HepG2 (cell line): Measurements from ENCODE around the gene GALR2. TPM values are rescaled to one million over a fixed set of nuclear protein-coding genes. Genes with fewer than 3 reads are reported as not detected.

Experiments
- AKAP8 ChIP-seq: sonication (generic); formaldehyde crosslinking; IDR thresholded peaks from 2 replicates; pipeline ENCODE4 v1.5.1; 2020; ENCODE audit warnings: mild to moderate bottlenecking, missing genetic modification reagents
- HOXA3 ChIP-seq: sonication (generic); formaldehyde crosslinking; IDR thresholded peaks from 2 replicates; pipeline ENCODE4 v1.5.0; 2020; ENCODE audit warnings: missing genetic modification reagents
- KDM2A ChIP-seq: sonication (generic); formaldehyde crosslinking; IDR thresholded peaks from 2 replicates; pipeline ENCODE4 v1.4.0; 2020; ENCODE audit warnings: low read depth, missing genetic modification reagents, borderline replicate concordance
- KDM3A ChIP-seq: IDR thresholded peaks from 2 replicates; pipeline ENCODE4 v1.6.1; 2018; ENCODE audit warnings: low read depth, missing compliant biosample characterization
- NONO ChIP-seq, 2 experiments: fragments of 450-650 bp in 1 of 2; sonication (generic) in 1 of 2; formaldehyde crosslinking in 1 of 2; IDR thresholded peaks in 1 of 2; conservative IDR thresholded peaks in 1 of 2; 2 replicates each; pipeline versions ENCODE4 v1.6.1 to v1.8.0; 2017 to 2022; ENCODE audit warnings: mild to moderate bottlenecking in 1 of 2, missing genetic modification reagents in 1 of 2, moderate library complexity in 1 of 2
- POLR2AphosphoS5 ChIP-seq: IDR thresholded peaks from 2 replicates; pipeline ENCODE4 v1.6.1; 2012; ENCODE audit warnings: low read depth, low read length
- PRMT3 ChIP-seq: sonication (generic); formaldehyde crosslinking; IDR thresholded peaks from 2 replicates; pipeline ENCODE4 v1.8.1; 2022; ENCODE audit warnings: low read depth, mild to moderate bottlenecking, moderate library complexity, missing genetic modification reagents, borderline replicate concordance
- RBM22 ChIP-seq: fragments of 200-400 bp; formaldehyde crosslinking; optimal IDR thresholded peaks from 2 replicates; pipeline ENCODE3; 2017; ENCODE audit warnings: mild to moderate bottlenecking, low read length, moderate library complexity
- RBM39 ChIP-seq: fragments of 200-400 bp; formaldehyde crosslinking; IDR thresholded peaks from one replicate; pipeline ENCODE4 v1.6.1; 2018; ENCODE audit warnings: antibody characterized with exemption, mild to moderate bottlenecking, low read depth, low read length; ENCODE audit not compliant: poor library complexity, severe bottlenecking
- SALL1 ChIP-seq: sonication (generic); formaldehyde crosslinking; IDR thresholded peaks from 2 replicates; pipeline ENCODE4 v1.8.0; 2022; ENCODE audit warnings: mild to moderate bottlenecking, missing genetic modification reagents
- SALL2 ChIP-seq: sonication (generic); formaldehyde crosslinking; IDR thresholded peaks from 2 replicates; pipeline ENCODE4 v1.8.1; 2023; ENCODE audit warnings: mild to moderate bottlenecking, missing genetic modification reagents, inconsistent platforms
- SIN3A ChIP-seq: IDR thresholded peaks from 2 replicates; pipeline ENCODE4 v1.6.1; 2011; ENCODE audit warnings: low read depth, mild to moderate bottlenecking, control low read depth, low read length, borderline replicate concordance
- SIX1 ChIP-seq: sonication (generic); formaldehyde crosslinking; IDR thresholded peaks from 2 replicates; pipeline ENCODE4 v1.4.0; 2020; ENCODE audit warnings: missing genetic modification reagents, borderline replicate concordance
- SKI ChIP-seq: fragments of 450-650 bp; IDR thresholded peaks from one replicate; pipeline ENCODE4 v1.6.1; 2018; ENCODE audit warnings: mild to moderate bottlenecking; ENCODE audit not compliant: partially characterized antibody
- SRSF1 ChIP-seq: fragments of 200-400 bp; formaldehyde crosslinking; optimal IDR thresholded peaks from 2 replicates; pipeline ENCODE3; 2017; ENCODE audit warnings: mild to moderate bottlenecking, low read depth, low read length, moderate library complexity
- TAF1 ChIP-seq: sonication (generic); formaldehyde crosslinking; IDR thresholded peaks from 2 replicates; pipeline ENCODE4 v1.4.0; 2020; ENCODE audit warnings: missing genetic modification reagents
- TBX3 ChIP-seq: fragments of 450-650 bp; IDR thresholded peaks from 2 replicates; pipeline ENCODE4 v1.6.1; 2017; ENCODE audit warnings: antibody characterized with exemption, mild to moderate bottlenecking, inconsistent platforms, borderline replicate concordance
- TEAD2 ChIP-seq: sonication (generic); formaldehyde crosslinking; IDR thresholded peaks from 2 replicates; pipeline ENCODE4 v1.9.0; 2021; ENCODE audit warnings: missing genetic modification reagents
- TP53 ChIP-seq: sonication (generic); formaldehyde crosslinking; conservative IDR thresholded peaks from 2 replicates; pipeline ENCODE4 v1.4.0; 2020; ENCODE audit warnings: missing genetic modification reagents
- ZNF296 ChIP-seq: sonication (generic); formaldehyde crosslinking; conservative IDR thresholded peaks from 2 replicates; pipeline ENCODE4 v1.5.0; 2020; ENCODE audit warnings: mild to moderate bottlenecking, missing genetic modification reagents
- ZNF318 ChIP-seq: sonication (generic); formaldehyde crosslinking; IDR thresholded peaks from 2 replicates; pipeline ENCODE4 v1.4.0; 2020; ENCODE audit warnings: mild to moderate bottlenecking, missing genetic modification reagents
- ZNF83 ChIP-seq: sonication (generic); formaldehyde crosslinking; IDR thresholded peaks from 2 replicates; pipeline ENCODE4 v1.4.0; 2020; ENCODE audit warnings: missing genetic modification reagents, mild to moderate bottlenecking, borderline replicate concordance
- polyA plus RNA-seq, 8 experiments: library from polyadenylated mRNA; depleted of rRNA in 3 of 8; stranded (reverse) in 7 of 8; unstranded in 1 of 8; fragments of >200 nt; fragmentation: Illumina TruSeq in 4 of 8; extraction: Trizol in 4 of 8; gene quantifications; 2 replicates each; pipeline versions ENCODE4 v1.2.1 to v1.2.3, GENCODE V29; 2011 to 2016; ENCODE audit warnings: low read depth in 4 of 8, missing spikeins in 1 of 8, mixed read lengths in 1 of 8; ENCODE audit not compliant: insufficient read depth in 1 of 8
- total RNA-seq, 5 experiments: library from RNA; depleted of rRNA; stranded (reverse); fragments of >200 nt; fragmentation: Illumina TruSeq; extraction: Trizol; gene quantifications; 2 replicates each; pipeline ENCODE4 v1.2.3, GENCODE V29; 2016; ENCODE audit warnings: low read depth in 1 of 5

The GALR2 gene
- total and polyA plus RNA-seq, 2 of the 13 experiments (the other 11 are each of a cell fraction or from before 2014, with no cell fraction given) = 0.48 to 0.58 TPM

- TF ChIP-seq ZNF318 (CRISPR knock-in tag) (0 out of 2 replicates have a peak, but pooled peaks have one; percentile 28), PRMT3 (CRISPR knock-in tag) (0 out of 2 replicates have a peak, but pooled peaks have one; percentile 63), POLR2AphosphoS5 (peak; percentile 12; the same call in 1 of the 2 replicates), AKAP8 (CRISPR knock-in tag) (peak; percentile 25), TP53 (CRISPR knock-in tag) (no peak), TAF1 (CRISPR knock-in tag) (no peak), SRSF1 (peak; percentile 30), HOXA3 (0 out of 2 replicates have a peak, but pooled peaks have one; percentile 5), ZNF83 (CRISPR knock-in tag) (no peak), SALL1 (CRISPR knock-in tag) (no peak), KDM3A (0 out of 2 replicates have a peak, but pooled peaks have one; percentile 6), TEAD2 (CRISPR knock-in tag) (no peak), ZNF296 (CRISPR knock-in tag) (0 out of 2 replicates have a peak, but pooled peaks have one; percentile 28), RBM22 (peak; percentile 41), SALL2 (CRISPR knock-in tag) (no peak), SIX1 (CRISPR knock-in tag) (no peak), KDM2A (CRISPR knock-in tag) (peak; percentile 73), RBM39 (peak; percentile 24), TBX3 (no peak), SIN3A (no peak), SKI (no peak), NONO (IDR thresholded peaks at IDR 0.05) (no peak), NONO (CRISPR knock-in tag; conservative IDR thresholded peaks at IDR 0.05) (peak; percentile 76; the same call in 1 of the 2 replicates)
These were observed 5.6 kb downstream of the GALR2 start (continued) for GRCh38 chr17:76079956-76080767.
